Activated T-cell treated with anti-CD3 and anti-CD28 coated beads, Interleukin-2, amount 50 U/mL, for 4 hours (primary cell): ENCODE measurements around the gene F2RL3. TPM values are rescaled to one million over a fixed set of nuclear protein-coding genes. Genes with fewer than 3 reads are reported as not detected.

ENCODE experiments used
- ATAC-seq, 2 donors: fragments of 200-7000 bp; cut with Tn5 transposase; one replicate each; pipeline ENCODE4 v1.10.0; 2021
- DNase-seq: peaks from one replicate; pipeline ENCODE4 v3.0.0-alpha.2; 2020
- H3K27me3 Mint-ChIP-seq: one replicate; pipeline ENCODE4 v1.8.0; 2021; ENCODE audit warnings: low read depth, mixed read lengths
- H3K36me3 Mint-ChIP-seq: one replicate; pipeline ENCODE4 v1.8.0; 2022; ENCODE audit warnings: mixed read lengths; ENCODE audit not compliant: insufficient read depth
- H3K4me1 Mint-ChIP-seq: one replicate; pipeline ENCODE4 v1.8.0; 2021; ENCODE audit warnings: low read depth, mixed read lengths
- H3K4me3 Mint-ChIP-seq: one replicate; pipeline ENCODE4 v1.8.0; 2021; ENCODE audit warnings: mild to moderate bottlenecking, moderate library complexity, mixed read lengths
- H3K9me3 Mint-ChIP-seq: one replicate; pipeline ENCODE4 v1.8.0; 2021; ENCODE audit warnings: mixed read lengths
- total RNA-seq, 3 donors: library from RNA; stranded (reverse); gene quantifications; one replicate each; pipeline ENCODE4 v1.2.1, GENCODE V29; 2021

The F2RL3 gene
- total RNA-seq, 3 donors from 2014 or later = 0.05 to 0.24 (median 0.08) TPM

DNA sequence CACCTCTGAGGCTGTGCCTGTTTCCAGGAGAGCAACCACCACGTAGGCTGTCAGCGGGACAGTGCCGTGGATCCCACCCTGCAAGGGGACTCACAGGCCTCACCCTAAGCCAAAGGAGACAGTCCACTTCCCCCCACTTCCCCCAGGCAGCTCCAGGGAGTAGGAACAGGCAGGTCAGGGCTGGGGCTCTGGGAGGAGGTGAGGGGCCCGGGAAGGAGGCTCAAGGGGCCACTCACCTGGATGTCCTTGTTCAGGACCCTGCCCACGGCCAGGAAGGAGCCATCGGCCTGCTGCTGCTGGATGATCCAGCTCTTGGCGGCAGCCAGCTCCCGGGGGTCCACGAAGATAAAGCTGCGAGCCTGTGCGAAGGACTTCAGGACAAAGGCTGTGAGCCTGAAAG is 25.6 kb downstream of the F2RL3 start:
- Mint-ChIP-seq H3K36me3 (peaks cover 2% of the 10 kb centered on the region), H3K4me3 (no peak overlapping the region), H3K4me1 (no peaks in the 10 kb centered on the region), H3K9me3 (peaks cover 20% of the 10 kb centered on the region), H3K27me3 (peaks cover 17% of the 10 kb centered on the region)
- ATAC-seq (no peak), DNase-seq (no peak)

DNA sequence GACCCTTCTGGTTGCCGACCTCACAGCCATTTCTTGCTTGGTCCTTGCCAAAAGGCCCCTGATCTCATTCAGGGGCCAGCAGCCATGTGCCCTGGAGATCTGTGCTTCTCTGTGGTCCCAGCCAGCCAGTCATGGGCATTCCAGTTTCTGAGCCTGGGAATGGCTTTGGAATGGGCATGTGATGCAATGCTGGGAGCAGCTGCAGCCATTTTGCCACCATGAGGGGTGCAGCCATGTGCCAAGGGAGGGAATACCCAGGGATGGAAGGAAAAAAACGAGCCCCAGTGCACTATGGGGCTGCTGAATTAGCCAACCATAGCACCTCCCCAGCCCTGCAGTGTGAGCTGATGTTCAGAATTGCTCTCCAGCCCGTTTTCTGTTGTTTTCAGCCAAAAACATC is 26.3 kb downstream of the F2RL3 start:
- ATAC-seq = no peak
- peaks cover 2% of the 10 kb centered on the region for H3K36me3 Mint-ChIP-seq
- H3K9me3 Mint-ChIP-seq = peaks cover 20% of the 10 kb centered on the region
- no peak overlapping the region for H3K4me3 Mint-ChIP-seq
- no peak for DNase-seq
- H3K4me1 Mint-ChIP-seq = no peaks in the 10 kb centered on the region
- peaks cover 17% of the 10 kb centered on the region for H3K27me3 Mint-ChIP-seq

GRCh38 chr19:16915734-16916133 is 26.9 kb downstream of the F2RL3 start:
- ATAC-seq = no peak
- Mint-ChIP-seq H3K36me3 (peaks cover 2% of the 10 kb centered on the region), H3K27me3 (peaks cover 17% of the 10 kb centered on the region), H3K4me1 (no peaks in the 10 kb centered on the region), H3K4me3 (no peak overlapping the region), H3K9me3 (peaks cover 20% of the 10 kb centered on the region)
- DNase-seq = no peak

DNA sequence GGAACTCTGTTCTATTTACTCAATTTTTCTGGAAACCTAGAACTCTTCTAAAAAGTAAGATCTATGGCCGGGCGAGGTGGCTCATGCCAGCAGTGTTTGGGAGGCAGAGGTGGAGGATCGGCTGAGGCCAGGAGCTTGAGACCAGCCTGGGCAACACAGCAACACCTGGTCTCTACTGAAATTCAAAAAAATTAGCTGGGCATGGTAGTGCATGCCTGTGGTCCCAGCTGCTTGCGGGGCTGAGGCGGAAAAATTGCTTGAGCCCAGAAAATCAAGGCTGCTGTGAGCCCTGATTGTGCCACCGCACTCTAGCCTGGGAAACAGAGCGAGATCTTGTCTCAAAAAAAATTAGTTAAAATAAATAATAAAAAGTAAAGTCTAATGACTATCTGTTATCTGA is 28.6 kb downstream of the F2RL3 start:
- no peak overlapping the region for H3K4me3 Mint-ChIP-seq
- H3K27me3 Mint-ChIP-seq = peaks cover 18% of the 10 kb centered on the region
- ATAC-seq = no peak
- H3K36me3 Mint-ChIP-seq = peaks cover 2% of the 10 kb centered on the region
- no peak for DNase-seq
- H3K9me3 Mint-ChIP-seq = peaks cover 16% of the 10 kb centered on the region
- H3K4me1 Mint-ChIP-seq = no peaks in the 10 kb centered on the region

GRCh38 chr19:16919496-16919895 is 30.7 kb downstream of the F2RL3 start:
- no peak for DNase-seq
- no peak for ATAC-seq
- H3K36me3 Mint-ChIP-seq = peaks cover 2% of the 10 kb centered on the region

GRCh38 chr19:16920816-16921529 is 32.2 kb downstream of the F2RL3 start:
- no peak for ATAC-seq

More at GRCh38 chr19:16919496-16919895, 30.7 kb downstream of the F2RL3 start:
- no peaks in the 10 kb centered on the region for H3K4me1 Mint-ChIP-seq
- H3K9me3 Mint-ChIP-seq = peaks cover 3% of the 10 kb centered on the region
- peaks cover 18% of the 10 kb centered on the region for H3K27me3 Mint-ChIP-seq
- no peak overlapping the region for H3K4me3 Mint-ChIP-seq

GRCh38 chr19:16921766-16922591 is 33.2 kb downstream of the F2RL3 start:
- Mint-ChIP-seq H3K9me3 (peaks cover 17% of the 10 kb centered on the region), H3K36me3 (peaks cover 2% of the 10 kb centered on the region), H3K4me1 (no peaks in the 10 kb centered on the region), H3K27me3 (peaks cover 12% of the 10 kb centered on the region), H3K4me3 (no peak overlapping the region)
- no peak for ATAC-seq
- DNase-seq = no peak

More at GRCh38 chr19:16920816-16921529, 32.2 kb downstream of the F2RL3 start:
- Mint-ChIP-seq H3K4me3 (no peak overlapping the region), H3K27me3 (peaks cover 16% of the 10 kb centered on the region), H3K9me3 (peaks cover 11% of the 10 kb centered on the region), H3K4me1 (no peaks in the 10 kb centered on the region), H3K36me3 (peaks cover 2% of the 10 kb centered on the region)
- DNase-seq = no peak

DNA sequence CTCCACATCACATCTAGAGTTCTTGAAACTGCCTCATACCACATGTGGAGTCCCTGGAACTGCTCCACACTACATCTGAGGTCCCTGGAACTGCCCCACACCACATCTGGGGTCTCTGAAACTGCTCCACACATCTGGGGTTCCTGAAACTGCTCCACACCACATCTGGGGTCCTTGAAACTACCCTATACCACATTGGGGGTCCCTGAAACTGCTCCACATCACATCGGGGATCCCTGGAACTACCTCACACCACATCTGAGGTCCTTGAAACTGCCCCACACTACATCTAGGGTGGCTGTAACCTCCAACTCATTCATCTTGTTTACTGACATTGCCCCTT is 33.8 kb downstream of the F2RL3 start:
- DNase-seq (no peak), ATAC-seq (no peak)
- peaks cover 17% of the 10 kb centered on the region for H3K9me3 Mint-ChIP-seq
- peaks cover 6% of the 10 kb centered on the region for H3K27me3 Mint-ChIP-seq
- no peak overlapping the region for H3K4me3 Mint-ChIP-seq
- H3K4me1 Mint-ChIP-seq = no peaks in the 10 kb centered on the region
- H3K36me3 Mint-ChIP-seq = peaks cover 2% of the 10 kb centered on the region

GRCh38 chr19:16922949-16923348 is 34.1 kb downstream of the F2RL3 start:
- no peak overlapping the region for H3K4me3 Mint-ChIP-seq
- DNase-seq (no peak), ATAC-seq (no peak)
- peaks cover 2% of the 10 kb centered on the region for H3K36me3 Mint-ChIP-seq
- peaks cover 17% of the 10 kb centered on the region for H3K9me3 Mint-ChIP-seq
- no peaks in the 10 kb centered on the region for H3K4me1 Mint-ChIP-seq
- peaks cover 6% of the 10 kb centered on the region for H3K27me3 Mint-ChIP-seq

GRCh38 chr19:16927883-16928282 is 39.1 kb downstream of the F2RL3 start:
- Mint-ChIP-seq H3K27me3 (peaks cover 5% of the 10 kb centered on the region), H3K4me3 (no peak overlapping the region), H3K9me3 (peaks cover 20% of the 10 kb centered on the region), H3K4me1 (no peaks in the 10 kb centered on the region), H3K36me3 (no peaks in the 10 kb centered on the region)
- DNase-seq (no peak), ATAC-seq (no peak)

DNA sequence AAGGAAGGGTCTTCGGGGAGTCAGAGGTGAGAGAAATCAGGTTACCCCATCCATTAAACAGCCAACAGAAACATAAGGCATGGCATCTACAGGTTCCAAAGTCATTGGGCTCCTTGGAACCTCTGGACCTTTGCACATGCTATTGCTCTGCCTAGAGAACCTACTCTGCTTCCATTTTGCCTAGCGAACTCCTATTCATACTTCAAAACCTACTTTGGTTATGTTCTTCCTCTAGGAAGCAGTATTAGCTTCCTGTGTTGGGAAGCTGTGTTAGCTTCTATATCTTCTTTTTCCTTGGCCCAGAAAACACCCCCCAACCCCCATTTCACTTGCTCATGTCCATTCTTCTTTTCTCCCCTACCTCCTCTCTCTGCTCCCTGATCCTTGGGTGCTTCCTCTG is 39.6 kb downstream of the F2RL3 start:
- ATAC-seq = no peak
- Mint-ChIP-seq H3K4me3 (no peak overlapping the region), H3K4me1 (no peaks in the 10 kb centered on the region), H3K36me3 (no peaks in the 10 kb centered on the region), H3K27me3 (peaks cover 5% of the 10 kb centered on the region), H3K9me3 (peaks cover 22% of the 10 kb centered on the region)
- DNase-seq = no peak

GRCh38 chr19:16928916-16929315 is 40.1 kb downstream of the F2RL3 start:
- no peak for ATAC-seq
- H3K9me3 Mint-ChIP-seq = peaks cover 28% of the 10 kb centered on the region
- H3K27me3 Mint-ChIP-seq = peaks cover 5% of the 10 kb centered on the region
- H3K4me3 Mint-ChIP-seq = no peak overlapping the region
- DNase-seq = no peak
- no peaks in the 10 kb centered on the region for H3K4me1 Mint-ChIP-seq
- H3K36me3 Mint-ChIP-seq = no peaks in the 10 kb centered on the region

DNA sequence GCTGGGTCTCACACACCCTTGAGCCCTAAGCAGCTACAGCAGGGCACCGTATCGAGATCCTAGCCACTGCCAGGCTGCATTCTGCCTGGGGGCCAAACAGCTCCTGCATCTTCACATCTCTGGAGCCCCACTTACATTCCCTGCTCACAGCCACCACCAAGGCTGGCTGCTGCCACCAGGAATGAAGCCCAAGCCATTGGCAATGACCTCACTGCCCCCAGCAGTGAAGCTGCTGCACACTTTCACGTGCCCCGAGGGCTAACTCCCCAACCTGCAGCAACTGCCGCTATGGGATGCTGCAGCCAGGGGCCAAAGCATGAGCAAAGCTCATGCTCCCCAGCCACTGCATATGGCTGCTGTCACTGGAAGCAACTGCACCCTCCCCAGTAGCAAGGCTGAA is 42.0 kb downstream of the F2RL3 start:
- no peak overlapping the region for H3K4me3 Mint-ChIP-seq
- H3K4me1 Mint-ChIP-seq = no peaks in the 10 kb centered on the region
- DNase-seq = no peak
- H3K36me3 Mint-ChIP-seq = no peaks in the 10 kb centered on the region
- peaks cover 31% of the 10 kb centered on the region for H3K9me3 Mint-ChIP-seq
- no peak for ATAC-seq
- H3K27me3 Mint-ChIP-seq = peaks cover 7% of the 10 kb centered on the region

GRCh38 chr19:16931306-16931705 is 42.5 kb downstream of the F2RL3 start:
- Mint-ChIP-seq H3K9me3 (peaks cover 31% of the 10 kb centered on the region), H3K4me3 (no peak overlapping the region), H3K27me3 (peaks cover 7% of the 10 kb centered on the region), H3K36me3 (no peaks in the 10 kb centered on the region), H3K4me1 (no peaks in the 10 kb centered on the region)
- no peak for ATAC-seq
- no peak for DNase-seq

DNA sequence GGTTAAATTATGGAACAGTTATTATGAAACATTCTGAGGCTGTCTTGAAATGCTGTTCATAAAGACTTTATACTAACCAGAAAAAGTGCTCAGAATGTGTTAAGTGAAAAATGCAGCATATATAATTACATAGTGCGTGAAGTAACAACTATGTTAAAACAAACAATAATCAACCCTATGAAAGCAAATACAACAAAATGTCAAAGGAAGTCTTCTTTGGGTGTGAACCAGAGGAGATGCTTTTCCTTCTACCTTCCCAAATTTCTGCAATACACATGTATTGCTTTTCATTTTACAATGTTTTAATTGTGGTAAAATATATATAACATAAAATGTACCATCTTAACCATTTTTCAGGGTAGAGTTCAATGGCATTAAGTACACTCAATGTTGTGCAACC is 45.7 kb downstream of the F2RL3 start:
- Mint-ChIP-seq H3K4me3 (no peak overlapping the region), H3K27me3 (peaks cover 10% of the 10 kb centered on the region), H3K9me3 (peaks cover 25% of the 10 kb centered on the region), H3K4me1 (no peaks in the 10 kb centered on the region), H3K36me3 (no peaks in the 10 kb centered on the region)
- ATAC-seq (no peak), DNase-seq (no peak)
